Endodermal cell (in vitro differentiated cells): ENCODE data around the gene MYH14. TPM values are rescaled to one million over a fixed set of nuclear protein-coding genes. Genes with fewer than 3 reads are reported as not detected.

Experiments
- DNase-seq: peaks from one replicate; pipeline ENCODE4 v3.0.0-alpha.2; 2017
- H3K27ac ChIP-seq: 2 replicates; pipeline ENCODE4 v1.5.1; 2013; ENCODE audit warnings: mild to moderate bottlenecking, low read depth, low read length, moderate library complexity
- H3K27me3 ChIP-seq: 2 replicates; pipeline ENCODE4 v1.6.1; 2013; ENCODE audit warnings: mild to moderate bottlenecking, low read length, moderate library complexity; ENCODE audit not compliant: insufficient read depth, control insufficient read depth, poor library complexity, severe bottlenecking
- H3K36me3 ChIP-seq: 2 replicates; pipeline ENCODE4 v1.7.0; 2013; ENCODE audit warnings: mild to moderate bottlenecking, low read length, moderate library complexity; ENCODE audit not compliant: control insufficient read depth, insufficient read depth
- H3K4me1 ChIP-seq: one replicate; pipeline ENCODE4 v1.7.0; 2013; ENCODE audit warnings: low read length; ENCODE audit not compliant: control insufficient read depth, insufficient read depth
- H3K4me3 ChIP-seq: 2 replicates; pipeline ENCODE4 v1.5.1; 2013; ENCODE audit warnings: mild to moderate bottlenecking, low read length, moderate library complexity
- H3K9ac ChIP-seq: 2 replicates; pipeline ENCODE4 v1.6.1; 2013; ENCODE audit warnings: mild to moderate bottlenecking, low read length, moderate library complexity; ENCODE audit not compliant: poor library complexity, severe bottlenecking; ENCODE audit errors: extremely low read depth
- H3K9me3 ChIP-seq: 2 replicates; pipeline ENCODE4 v1.6.1; 2013; ENCODE audit warnings: mild to moderate bottlenecking, low read length, moderate library complexity; ENCODE audit not compliant: control insufficient read depth
- H3K27ac Mint-ChIP-seq: 2 replicates; pipeline ENCODE4 v1.8.0; 2020; ENCODE audit warnings: mixed read lengths
- H3K27me3 Mint-ChIP-seq: 2 replicates; pipeline ENCODE4 v1.8.0; 2021; ENCODE audit warnings: mild to moderate bottlenecking, mixed read lengths; ENCODE audit not compliant: insufficient read depth
- H3K36me3 Mint-ChIP-seq: 2 replicates; pipeline ENCODE4 v1.8.0; 2020; ENCODE audit warnings: low read depth, mixed read lengths
- H3K4me1 Mint-ChIP-seq: 2 replicates; pipeline ENCODE4 v1.8.0; 2020; ENCODE audit warnings: mixed read lengths
- H3K4me3 Mint-ChIP-seq: 2 replicates; pipeline ENCODE4 v1.8.0; 2020; ENCODE audit warnings: mild to moderate bottlenecking, moderate library complexity, mixed read lengths
- H3K9me3 Mint-ChIP-seq: 2 replicates; pipeline ENCODE4 v1.8.0; 2020; ENCODE audit warnings: mild to moderate bottlenecking, mixed read lengths
- CTCF ChIP-seq: fragments of 200-600 bp; sonication (generic); conservative IDR thresholded peaks from 2 replicates; pipeline ENCODE4 v1.5.0; 2021; ENCODE audit warnings: antibody characterized with exemption, mild to moderate bottlenecking
- WGBS, 2 experiments: methylation state at CpG; one replicate each; pipeline versions ENCODE4 v1.1.5 to v1.1.7; 2013; ENCODE audit warnings: missing lambda C conversion rate in 2 of 2, mixed read lengths in 1 of 2; ENCODE audit not compliant: insufficient coverage in 1 of 2, insufficient read length in 1 of 2; 5-methylcytosine and 5-hydroxymethylcytosine counted together
- total RNA-seq, 2 donors: library from RNA; stranded (reverse); fragmentation: NEBNext Ultra II Directional in 1 of 2; extraction: Animal tissue kit (Norgen Biotek cat#: 25700) in 1 of 2; gene quantifications; 2 replicates in 1 of 2; 3 replicates in 1 of 2; pipeline ENCODE4 v1.2.1, GENCODE V29; 2021

The MYH14 gene
- total RNA-seq, 2 donors from 2014 or later = 12.8 to 16.7 TPM

DNA sequence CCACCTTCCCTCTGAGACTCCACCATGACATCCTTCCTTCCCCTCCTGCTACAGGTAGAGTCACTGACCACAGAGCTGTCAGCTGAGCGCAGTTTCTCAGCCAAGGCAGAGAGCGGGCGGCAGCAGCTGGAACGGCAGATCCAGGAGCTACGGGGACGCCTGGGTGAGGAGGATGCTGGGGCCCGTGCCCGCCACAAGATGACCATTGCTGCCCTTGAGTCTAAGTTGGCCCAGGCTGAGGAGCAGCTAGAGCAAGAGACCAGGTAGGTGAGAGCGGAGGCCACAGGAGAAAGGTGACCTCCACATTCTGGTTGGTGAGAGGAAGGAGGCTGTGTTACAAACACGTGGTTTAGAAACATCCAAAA is 98.2 kb downstream of the MYH14 start:
- H3K27me3 ChIP-seq = no peaks in the 10 kb centered on the region
- H3K36me3 ChIP-seq = no peaks in the 10 kb centered on the region
- no peak overlapping the region for H3K9ac ChIP-seq
- H3K4me1 Mint-ChIP-seq = no peaks in the 10 kb centered on the region
- H3K27ac Mint-ChIP-seq = no peak overlapping the region
- H3K4me1 ChIP-seq = no peaks in the 10 kb centered on the region
- peaks cover 2% of the 10 kb centered on the region for H3K9me3 Mint-ChIP-seq
- H3K4me3 Mint-ChIP-seq = no peak overlapping the region
- H3K36me3 Mint-ChIP-seq = peaks cover 28% of the 10 kb centered on the region
- no peak overlapping the region for H3K4me3 ChIP-seq
- no peak for DNase-seq
- WGBS, 2 experiments = 78 to 82% methylated on average over 8 to 10 of the region's 10 CpGs
- no peak overlapping the region for H3K27ac ChIP-seq
- H3K9me3 ChIP-seq = peaks cover 9% of the 10 kb centered on the region
- no peaks in the 10 kb centered on the region for H3K27me3 Mint-ChIP-seq
- no peak for TF ChIP-seq CTCF

GRCh38 chr19:50303558-50303957 is 100.1 kb downstream of the MYH14 start:
- Histone ChIP-seq H3K27me3 (no peaks in the 10 kb centered on the region), H3K9me3 (peaks cover 9% of the 10 kb centered on the region), H3K27ac (no peak overlapping the region), H3K4me3 (no peak overlapping the region), H3K36me3 (no peaks in the 10 kb centered on the region), H3K4me1 (no peaks in the 10 kb centered on the region), H3K9ac (no peak overlapping the region)
- TF ChIP-seq CTCF = no peak
- Mint-ChIP-seq H3K9me3 (peaks cover 2% of the 10 kb centered on the region), H3K4me1 (no peaks in the 10 kb centered on the region), H3K27ac (no peak overlapping the region), H3K36me3 (peaks cover 21% of the 10 kb centered on the region), H3K4me3 (no peak overlapping the region), H3K27me3 (peaks cover 7% of the 10 kb centered on the region)
- DNase-seq = no peak

DNA sequence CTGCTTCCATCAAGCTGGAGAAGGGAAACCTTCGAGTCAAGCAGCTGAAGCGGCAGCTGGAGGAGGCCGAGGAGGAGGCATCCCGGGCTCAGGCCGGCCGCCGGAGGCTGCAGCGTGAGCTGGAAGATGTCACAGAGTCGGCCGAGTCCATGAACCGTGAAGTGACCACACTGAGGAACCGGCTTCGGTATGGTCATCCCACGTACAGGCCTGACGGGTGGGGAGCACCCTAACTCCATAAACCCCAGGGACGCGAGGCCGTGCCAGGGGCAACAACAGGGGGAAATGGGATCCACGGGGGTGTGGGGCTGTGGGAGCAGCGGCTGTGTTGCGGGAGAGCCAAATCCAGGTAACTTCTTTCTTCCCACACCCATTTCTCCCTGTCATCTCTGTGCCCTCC is 105.6 kb downstream of the MYH14 start:
- H3K36me3 Mint-ChIP-seq = peaks cover 1% of the 10 kb centered on the region
- H3K4me3 ChIP-seq = no peak overlapping the region
- H3K9ac ChIP-seq = no peak overlapping the region
- peaks cover 12% of the 10 kb centered on the region for H3K4me1 Mint-ChIP-seq
- H3K27me3 Mint-ChIP-seq = peaks cover 20% of the 10 kb centered on the region
- TF ChIP-seq CTCF = no peak
- peak; percentile 36 for DNase-seq
- H3K27ac ChIP-seq = no peak overlapping the region
- no peaks in the 10 kb centered on the region for H3K36me3 ChIP-seq
- H3K4me1 ChIP-seq = no peaks in the 10 kb centered on the region
- 77 to 86% methylated on average over 9 to 21 of the region's 21 CpGs for WGBS, 2 experiments
- H3K27ac Mint-ChIP-seq = no peak overlapping the region
- no peaks in the 10 kb centered on the region for H3K9me3 Mint-ChIP-seq
- no peaks in the 10 kb centered on the region for H3K9me3 ChIP-seq
- H3K27me3 ChIP-seq = peaks cover 10% of the 10 kb centered on the region
- H3K4me3 Mint-ChIP-seq = no peak overlapping the region
